ENCODE results near the gene P3H2. TPM values are rescaled to one million over a fixed set of nuclear protein-coding genes. Genes with fewer than 3 reads are reported as not detected.

The P3H2 gene
- total and polyA plus RNA-seq, 2 experiments from 2014 or later = 8.2 to 24.2 TPM

DNA sequence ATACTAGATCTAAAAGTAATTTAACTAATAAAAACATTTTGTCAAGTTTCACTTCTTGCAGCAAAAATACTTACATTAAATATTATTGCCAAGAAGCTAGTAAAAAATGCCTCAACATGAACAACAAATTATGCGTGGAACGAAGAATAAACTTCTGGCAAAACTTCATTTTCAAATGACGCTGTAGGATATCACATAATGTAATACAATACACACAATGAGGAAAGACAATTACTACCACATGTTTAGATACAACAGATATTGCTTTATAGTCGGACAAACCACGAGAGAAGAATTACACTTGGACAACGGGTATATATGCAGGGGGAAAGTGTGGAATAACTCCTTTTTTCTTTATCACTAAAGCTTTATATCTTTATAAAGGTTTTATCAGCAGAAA lies 21.6 kb downstream of the P3H2 start:
- H3K4me1 ChIP-seq (ENCODE audit: insufficient read depth) = peaks cover 23% of the 10 kb centered on the region
- Mint-ChIP-seq H3K4me1 (peaks cover 50% of the 10 kb centered on the region), H3K4me3 (no peak overlapping the region), H3K9me3 (no peaks in the 10 kb centered on the region), H3K27ac (no peak overlapping the region), H3K36me3 (ENCODE audit: low read depth) (peaks cover 7% of the 10 kb centered on the region; the same call in 2 of the 3 replicates), H3K27me3 (ENCODE audit: insufficient read depth, low read depth, poor library complexity) (peaks cover 3% of the 10 kb centered on the region)
- H2AFZ ChIP-seq = no peak overlapping the region
- no peaks in the 10 kb centered on the region for H4K20me1 ChIP-seq (replicated peaks; ENCODE audit: insufficient read depth)
- ATAC-seq (no peak), DNase-seq (ENCODE audit: low spot score) (no peak)
- no peaks in the 10 kb centered on the region for H3K9me2 ChIP-seq (ENCODE audit: insufficient read depth)
- H3K27me3 ChIP-seq (ENCODE audit: insufficient read depth) = no peaks in the 10 kb centered on the region
- no peak overlapping the region for H3K4me2 ChIP-seq
- no peak overlapping the region for H3K27ac ChIP-seq (ENCODE audit: low read depth)
- no peak for TF ChIP-seq NANOG (IDR thresholded peaks at IDR 0.05; ENCODE audit: borderline replicate concordance)
- TF ChIP-seq ZNF331 (CRISPR knock-in tag; IDR thresholded peaks at IDR 0.05; ENCODE audit: low read depth) = no peak
- no peak for TF ChIP-seq EZH2phosphoT487 (IDR thresholded peaks at IDR 0.05; ENCODE audit: unreplicated experiment)
- TF ChIP-seq CREB1 (CRISPR knock-in tag; IDR thresholded peaks at IDR 0.05; ENCODE audit: low read depth) = no peak
- TF ChIP-seq JUNB (IDR thresholded peaks at IDR 0.05; ENCODE audit: unreplicated experiment) = no peak
- TF ChIP-seq EZH2 (IDR thresholded peaks at IDR 0.05; ENCODE audit: low read depth, unreplicated experiment) = no peak
- H3K79me2 ChIP-seq (replicated peaks; ENCODE audit: insufficient read depth) = peaks cover 7% of the 10 kb centered on the region; the same call in 1 of the 2 replicates
- H3K4me3 ChIP-seq = no peak overlapping the region
- no peaks in the 10 kb centered on the region for H3F3A ChIP-seq (replicated peaks; ENCODE audit: low read depth)
- no peaks in the 10 kb centered on the region for H3K36me3 ChIP-seq (ENCODE audit: insufficient read depth)

DNA sequence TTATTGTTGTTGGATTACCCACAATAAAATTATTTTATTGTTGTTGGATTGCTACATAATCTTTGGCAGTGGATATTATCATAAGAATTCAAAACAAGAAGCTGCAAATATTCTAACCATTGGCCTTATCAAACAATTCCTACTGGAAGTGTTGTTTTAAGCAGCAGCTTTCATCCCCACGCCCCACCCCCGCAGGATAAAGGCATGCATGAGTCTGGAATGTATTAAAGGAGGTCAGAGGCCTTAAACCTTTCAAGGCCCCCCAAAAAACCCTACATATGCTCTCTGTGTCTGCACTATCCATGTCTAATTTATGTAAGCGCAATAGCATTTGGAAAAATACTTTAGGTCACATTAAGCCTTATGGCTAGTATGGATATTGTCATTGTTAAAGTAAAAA lies 23.1 kb downstream of the P3H2 start:
- peak; percentile 55 for ATAC-seq
- H3K79me2 ChIP-seq (replicated peaks; ENCODE audit: insufficient read depth) = peaks cover 7% of the 10 kb centered on the region; the same call in 1 of the 2 replicates
- TF ChIP-seq POLR2AphosphoS5 (IDR thresholded peaks at IDR 0.05; ENCODE audit: low read depth) (no peak), STAT1 (IDR thresholded peaks at IDR 0.05; ENCODE audit: unreplicated experiment) (no peak), NANOG (IDR thresholded peaks at IDR 0.05; ENCODE audit: borderline replicate concordance) (no peak), ZNF114 (CRISPR knock-in tag; IDR thresholded peaks at IDR 0.05) (no peak), EZH2 (IDR thresholded peaks at IDR 0.05; ENCODE audit: low read depth, unreplicated experiment) (no peak), EZH2phosphoT487 (IDR thresholded peaks at IDR 0.05; ENCODE audit: unreplicated experiment) (no peak)
- TF ChIP-seq, protein P1, sequence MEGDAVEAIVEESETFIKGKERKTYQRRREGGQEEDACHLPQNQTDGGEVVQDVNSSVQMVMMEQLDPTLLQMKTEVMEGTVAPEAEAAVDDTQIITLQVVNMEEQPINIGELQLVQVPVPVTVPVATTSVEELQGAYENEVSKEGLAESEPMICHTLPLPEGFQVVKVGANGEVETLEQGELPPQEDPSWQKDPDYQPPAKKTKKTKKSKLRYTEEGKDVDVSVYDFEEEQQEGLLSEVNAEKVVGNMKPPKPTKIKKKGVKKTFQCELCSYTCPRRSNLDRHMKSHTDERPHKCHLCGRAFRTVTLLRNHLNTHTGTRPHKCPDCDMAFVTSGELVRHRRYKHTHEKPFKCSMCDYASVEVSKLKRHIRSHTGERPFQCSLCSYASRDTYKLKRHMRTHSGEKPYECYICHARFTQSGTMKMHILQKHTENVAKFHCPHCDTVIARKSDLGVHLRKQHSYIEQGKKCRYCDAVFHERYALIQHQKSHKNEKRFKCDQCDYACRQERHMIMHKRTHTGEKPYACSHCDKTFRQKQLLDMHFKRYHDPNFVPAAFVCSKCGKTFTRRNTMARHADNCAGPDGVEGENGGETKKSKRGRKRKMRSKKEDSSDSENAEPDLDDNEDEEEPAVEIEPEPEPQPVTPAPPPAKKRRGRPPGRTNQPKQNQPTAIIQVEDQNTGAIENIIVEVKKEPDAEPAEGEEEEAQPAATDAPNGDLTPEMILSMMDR (conservative IDR thresholded peaks at IDR 0.05; ENCODE audit: low read depth in 2 of 2) = no peak
- TF ChIP-seq, protein P2, sequence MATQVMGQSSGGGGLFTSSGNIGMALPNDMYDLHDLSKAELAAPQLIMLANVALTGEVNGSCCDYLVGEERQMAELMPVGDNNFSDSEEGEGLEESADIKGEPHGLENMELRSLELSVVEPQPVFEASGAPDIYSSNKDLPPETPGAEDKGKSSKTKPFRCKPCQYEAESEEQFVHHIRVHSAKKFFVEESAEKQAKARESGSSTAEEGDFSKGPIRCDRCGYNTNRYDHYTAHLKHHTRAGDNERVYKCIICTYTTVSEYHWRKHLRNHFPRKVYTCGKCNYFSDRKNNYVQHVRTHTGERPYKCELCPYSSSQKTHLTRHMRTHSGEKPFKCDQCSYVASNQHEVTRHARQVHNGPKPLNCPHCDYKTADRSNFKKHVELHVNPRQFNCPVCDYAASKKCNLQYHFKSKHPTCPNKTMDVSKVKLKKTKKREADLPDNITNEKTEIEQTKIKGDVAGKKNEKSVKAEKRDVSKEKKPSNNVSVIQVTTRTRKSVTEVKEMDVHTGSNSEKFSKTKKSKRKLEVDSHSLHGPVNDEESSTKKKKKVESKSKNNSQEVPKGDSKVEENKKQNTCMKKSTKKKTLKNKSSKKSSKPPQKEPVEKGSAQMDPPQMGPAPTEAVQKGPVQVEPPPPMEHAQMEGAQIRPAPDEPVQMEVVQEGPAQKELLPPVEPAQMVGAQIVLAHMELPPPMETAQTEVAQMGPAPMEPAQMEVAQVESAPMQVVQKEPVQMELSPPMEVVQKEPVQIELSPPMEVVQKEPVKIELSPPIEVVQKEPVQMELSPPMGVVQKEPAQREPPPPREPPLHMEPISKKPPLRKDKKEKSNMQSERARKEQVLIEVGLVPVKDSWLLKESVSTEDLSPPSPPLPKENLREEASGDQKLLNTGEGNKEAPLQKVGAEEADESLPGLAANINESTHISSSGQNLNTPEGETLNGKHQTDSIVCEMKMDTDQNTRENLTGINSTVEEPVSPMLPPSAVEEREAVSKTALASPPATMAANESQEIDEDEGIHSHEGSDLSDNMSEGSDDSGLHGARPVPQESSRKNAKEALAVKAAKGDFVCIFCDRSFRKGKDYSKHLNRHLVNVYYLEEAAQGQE (IDR thresholded peaks at IDR 0.05; ENCODE audit: unreplicated experiment) = no peak

More for the DNA sequence above, 23.1 kb downstream of the P3H2 start:
- peaks cover 11% of the 10 kb centered on the region for H3K36me3 Mint-ChIP-seq (ENCODE audit: low read depth)
- Histone ChIP-seq H3K4me2 (peak overlapping the region; percentile 34), H3K27ac (ENCODE audit: low read depth) (no peak overlapping the region), H3K27me3 (ENCODE audit: insufficient read depth) (no peaks in the 10 kb centered on the region), H2AFZ (no peak overlapping the region), H3K36me3 (ENCODE audit: insufficient read depth) (no peaks in the 10 kb centered on the region), H4K20me1 (replicated peaks; ENCODE audit: insufficient read depth) (no peaks in the 10 kb centered on the region), H3K4me3 (no peak overlapping the region), H3K9me2 (ENCODE audit: insufficient read depth) (no peaks in the 10 kb centered on the region), H3K4me1 (ENCODE audit: insufficient read depth) (peaks cover 31% of the 10 kb centered on the region), H3F3A (replicated peaks; ENCODE audit: low read depth) (no peaks in the 10 kb centered on the region)
- H3K27me3 Mint-ChIP-seq (ENCODE audit: insufficient read depth, low read depth, poor library complexity) = peaks cover 3% of the 10 kb centered on the region
- H3K27ac Mint-ChIP-seq = no peak overlapping the region
- peak; percentile 57 for DNase-seq (ENCODE audit: low spot score)
- H3K4me3 Mint-ChIP-seq = no peak overlapping the region
- H3K4me1 Mint-ChIP-seq = peaks cover 60% of the 10 kb centered on the region
- H3K9me3 Mint-ChIP-seq = no peaks in the 10 kb centered on the region

Measured in GM23338 (cell line).